ELF-1 (cell line): ENCODE data around the gene SPTBN1.

Experiments used
- DNase-seq: peaks from one replicate; pipeline ENCODE4 v3.0.0-alpha.2; 2016; ENCODE audit warnings: low read depth, low spot score

The SPTBN1 gene

DNA sequence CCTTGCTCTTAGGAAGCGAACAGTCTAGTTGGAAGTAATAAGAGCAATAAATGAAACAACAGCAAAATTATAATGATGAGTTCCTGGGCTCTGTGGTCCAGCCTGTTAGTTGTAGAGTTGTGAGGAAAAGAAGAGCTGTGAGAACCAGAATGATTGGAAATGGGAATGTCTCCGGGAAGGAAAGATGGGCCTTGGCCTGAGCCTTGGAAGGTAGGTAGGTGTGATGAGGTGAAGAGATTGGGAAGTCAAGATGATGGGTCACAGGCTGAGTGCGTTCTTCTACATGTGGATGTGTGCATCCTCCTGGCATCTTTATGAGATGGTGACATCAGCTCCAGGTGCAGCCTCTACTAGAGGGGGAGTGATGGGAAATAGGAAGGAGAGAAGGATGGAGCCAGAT lies 152.1 kb downstream of the SPTBN1 start:
- no peak for DNase-seq

DNA sequence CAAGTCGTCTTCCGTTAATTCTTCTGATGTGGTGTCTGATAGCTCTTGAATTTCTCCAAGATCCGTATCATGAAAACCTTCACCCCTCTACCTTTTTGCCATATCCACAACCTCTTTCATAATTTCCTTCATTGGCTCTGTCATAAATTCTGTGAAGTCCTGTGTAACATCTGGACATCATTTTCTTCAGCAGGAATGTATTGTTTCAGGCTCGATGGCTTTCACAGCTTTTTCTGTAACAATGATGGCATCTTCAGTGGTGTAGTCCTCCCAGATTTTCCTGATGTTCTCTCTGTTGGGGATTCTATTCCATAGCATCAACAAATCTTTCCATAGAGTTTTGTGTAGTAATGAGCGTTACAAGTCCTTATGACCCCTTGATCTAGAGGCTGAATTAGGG lies 153.1 kb downstream of the SPTBN1 start:
- DNase-seq, result no peak

DNA sequence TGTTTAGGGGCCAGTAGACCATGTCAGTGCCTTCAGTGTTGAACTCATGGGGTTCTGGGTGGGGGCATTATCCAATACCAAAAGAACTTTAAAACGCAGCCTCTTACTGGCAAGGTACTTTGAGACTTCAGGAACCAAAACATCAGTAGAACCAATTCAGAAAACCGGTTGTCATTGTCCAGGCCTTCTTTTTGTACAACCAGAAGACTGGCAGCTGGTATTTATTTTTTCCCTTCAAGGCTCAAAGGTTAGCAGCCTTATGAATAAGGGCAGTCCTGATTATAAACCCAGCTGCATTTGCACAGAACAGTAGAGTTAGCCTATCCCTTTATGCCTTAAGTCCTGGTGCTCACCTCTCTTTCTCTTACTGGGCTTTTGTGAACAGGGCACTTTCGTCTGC lies 153.5 kb downstream of the SPTBN1 start:
- no peak for DNase-seq

DNA sequence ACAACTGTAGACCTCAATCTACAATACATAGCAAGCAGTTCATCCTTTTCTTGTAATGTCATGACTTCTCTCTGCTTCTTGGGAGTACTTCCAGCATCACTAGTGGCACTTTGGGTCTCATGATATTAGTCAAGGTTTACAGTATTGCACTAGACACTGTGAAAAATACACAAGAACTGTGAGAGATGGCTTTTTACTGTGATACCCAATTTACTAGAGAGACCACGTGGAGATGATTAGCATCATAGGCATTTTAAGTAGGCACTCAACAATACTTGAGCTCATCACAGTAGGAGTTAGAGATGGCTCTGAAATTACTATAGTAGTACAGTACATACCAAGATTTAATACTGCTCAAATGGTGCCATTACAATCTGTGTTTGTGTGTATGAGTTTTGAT lies 154.6 kb downstream of the SPTBN1 start:
- DNase-seq, result no peak

DNA sequence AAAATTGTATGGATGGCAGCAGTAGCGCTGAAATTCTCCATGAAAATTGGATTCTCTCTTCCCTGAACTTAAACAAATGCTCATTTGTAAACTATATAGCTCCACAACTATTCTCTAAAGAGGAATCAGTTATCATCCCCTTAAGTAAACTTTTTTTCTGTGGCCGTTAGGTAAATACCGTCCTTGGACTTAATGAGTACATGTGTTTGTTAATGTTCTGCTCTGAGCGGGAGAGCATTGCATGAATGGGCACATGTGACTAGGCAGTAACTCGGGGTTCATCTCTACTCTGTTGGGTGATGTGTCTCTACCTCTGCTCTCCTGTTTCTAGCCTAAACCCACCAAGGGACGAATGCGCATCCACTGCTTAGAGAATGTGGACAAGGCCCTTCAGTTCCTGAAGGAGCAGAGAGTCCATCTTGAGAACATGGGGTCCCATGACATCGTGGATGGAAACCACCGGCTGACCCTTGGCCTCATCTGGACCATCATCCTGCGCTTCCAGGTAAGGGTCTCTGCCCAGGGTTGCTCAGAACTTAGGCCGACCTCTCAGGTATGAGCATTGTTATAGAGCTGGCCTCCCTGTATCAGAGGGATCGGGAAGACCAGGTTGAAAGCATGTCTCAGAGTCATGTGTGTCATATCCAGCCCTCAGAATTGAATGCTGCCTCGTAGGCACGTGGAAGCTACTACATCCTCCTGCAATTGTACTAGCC lies 155.9 kb downstream of the SPTBN1 start:
- DNase-seq, result no peak

DNA sequence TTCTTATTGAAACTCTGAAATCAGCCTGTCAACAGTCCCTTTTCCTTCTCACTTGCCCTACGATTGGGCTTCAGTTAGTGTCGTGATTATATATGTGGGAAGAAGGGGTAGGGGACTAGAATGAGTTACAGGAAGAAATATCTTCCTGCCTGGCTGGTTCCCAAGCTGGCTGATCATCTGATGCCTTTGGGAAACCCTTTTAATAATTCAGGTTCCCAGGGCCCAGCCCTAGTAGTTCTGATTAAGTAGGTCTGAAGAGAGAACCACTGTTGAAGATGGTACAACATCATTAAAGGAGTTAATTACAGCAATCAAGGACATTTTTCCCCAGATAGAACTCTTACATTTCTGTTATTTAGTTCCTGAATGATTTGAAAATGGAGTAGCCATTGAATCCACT lies 157.3 kb downstream of the SPTBN1 start:
- DNase-seq, result no peak

DNA sequence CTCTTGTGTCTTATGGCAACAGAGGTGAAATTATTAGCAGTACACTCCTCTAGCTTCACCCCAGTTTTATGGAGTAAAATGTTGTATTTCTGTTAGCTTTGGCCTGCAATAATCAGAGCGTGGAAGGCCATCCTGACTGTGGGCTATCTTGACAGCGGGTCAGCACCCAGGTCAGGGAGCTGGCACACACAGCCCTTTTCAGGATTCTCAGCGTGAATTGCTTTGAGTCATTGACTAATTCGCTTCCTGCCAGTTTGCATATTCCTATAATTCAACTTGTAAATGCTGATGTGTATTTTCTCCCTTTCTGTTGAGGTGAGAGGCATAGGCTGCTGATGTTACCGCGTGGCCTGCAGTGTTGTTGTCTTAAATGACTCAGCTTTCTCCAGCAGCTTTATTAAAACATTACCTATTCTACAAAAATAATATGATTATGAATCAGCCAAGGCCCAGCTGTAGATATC lies 157.7 kb downstream of the SPTBN1 start:
- no peak for DNase-seq

DNA sequence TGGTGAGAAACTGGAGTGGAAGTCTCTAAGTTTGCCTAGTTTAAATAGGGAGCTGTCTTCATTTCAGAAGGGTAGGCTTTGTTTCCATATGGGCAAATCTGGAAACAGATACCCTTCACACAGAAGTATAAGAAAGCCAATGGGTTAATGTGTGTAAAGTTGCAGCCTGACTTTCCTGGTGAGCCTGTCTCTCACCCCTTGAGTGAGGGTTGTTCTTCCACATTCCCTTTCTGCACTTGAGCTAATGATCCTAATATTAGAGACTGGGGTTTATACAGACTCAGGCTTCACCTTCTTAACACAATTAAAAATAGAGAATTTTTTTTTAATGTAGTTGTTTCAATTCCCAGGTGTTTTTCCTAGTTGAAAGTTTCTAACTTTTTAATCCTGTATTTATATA lies 158.7 kb downstream of the SPTBN1 start:
- DNase-seq, result no peak

DNA sequence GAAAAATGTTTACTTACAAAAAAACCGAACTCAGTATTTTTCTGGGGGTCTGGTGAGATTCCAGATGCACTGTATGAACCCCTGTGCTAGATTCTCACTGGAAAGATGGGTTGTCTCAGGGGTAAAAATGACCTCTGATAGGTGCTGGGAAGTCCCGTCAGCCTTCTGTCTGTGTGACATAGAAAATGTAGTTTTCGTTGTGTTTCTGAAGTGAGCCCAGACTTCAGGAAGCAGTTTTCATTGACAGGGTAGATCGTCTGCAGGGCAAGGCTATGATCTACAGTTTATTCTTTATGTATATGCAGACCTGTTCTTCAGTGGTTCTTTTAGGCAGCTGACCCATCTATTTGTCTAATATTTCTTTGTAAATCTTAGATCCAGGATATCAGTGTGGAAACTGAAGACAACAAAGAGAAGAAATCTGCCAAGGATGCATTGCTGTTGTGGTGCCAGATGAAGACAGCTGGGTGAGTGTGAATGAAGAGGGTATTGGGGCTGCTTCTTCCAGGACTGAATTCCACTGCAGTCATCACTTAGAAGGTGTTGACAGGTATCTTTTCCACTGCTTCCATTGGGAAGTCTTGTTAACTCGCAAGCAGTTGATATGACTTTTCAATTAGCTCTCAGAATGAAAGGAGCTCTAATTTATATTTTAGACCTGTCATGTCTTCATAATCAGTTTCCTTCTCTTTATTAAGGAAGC lies 159.9 kb downstream of the SPTBN1 start:
- no peak for DNase-seq

DNA sequence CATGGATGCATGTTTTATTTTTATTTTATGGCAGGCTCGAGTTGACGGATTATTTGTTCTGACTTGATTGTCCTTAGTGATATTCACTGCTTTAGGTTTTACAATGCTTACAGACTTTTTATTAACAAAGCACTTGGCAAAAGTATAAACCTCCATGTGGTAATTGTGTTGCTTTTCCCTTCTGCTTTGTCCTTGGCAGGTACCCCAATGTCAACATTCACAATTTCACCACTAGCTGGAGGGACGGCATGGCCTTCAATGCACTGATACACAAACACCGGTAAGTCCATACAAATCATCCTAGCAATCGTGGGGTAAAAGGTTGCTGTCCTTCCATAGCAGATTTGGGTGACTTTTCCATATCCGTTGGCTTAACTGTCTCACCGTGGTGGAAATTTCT lies 161.3 kb downstream of the SPTBN1 start:
- DNase-seq, result no peak

DNA sequence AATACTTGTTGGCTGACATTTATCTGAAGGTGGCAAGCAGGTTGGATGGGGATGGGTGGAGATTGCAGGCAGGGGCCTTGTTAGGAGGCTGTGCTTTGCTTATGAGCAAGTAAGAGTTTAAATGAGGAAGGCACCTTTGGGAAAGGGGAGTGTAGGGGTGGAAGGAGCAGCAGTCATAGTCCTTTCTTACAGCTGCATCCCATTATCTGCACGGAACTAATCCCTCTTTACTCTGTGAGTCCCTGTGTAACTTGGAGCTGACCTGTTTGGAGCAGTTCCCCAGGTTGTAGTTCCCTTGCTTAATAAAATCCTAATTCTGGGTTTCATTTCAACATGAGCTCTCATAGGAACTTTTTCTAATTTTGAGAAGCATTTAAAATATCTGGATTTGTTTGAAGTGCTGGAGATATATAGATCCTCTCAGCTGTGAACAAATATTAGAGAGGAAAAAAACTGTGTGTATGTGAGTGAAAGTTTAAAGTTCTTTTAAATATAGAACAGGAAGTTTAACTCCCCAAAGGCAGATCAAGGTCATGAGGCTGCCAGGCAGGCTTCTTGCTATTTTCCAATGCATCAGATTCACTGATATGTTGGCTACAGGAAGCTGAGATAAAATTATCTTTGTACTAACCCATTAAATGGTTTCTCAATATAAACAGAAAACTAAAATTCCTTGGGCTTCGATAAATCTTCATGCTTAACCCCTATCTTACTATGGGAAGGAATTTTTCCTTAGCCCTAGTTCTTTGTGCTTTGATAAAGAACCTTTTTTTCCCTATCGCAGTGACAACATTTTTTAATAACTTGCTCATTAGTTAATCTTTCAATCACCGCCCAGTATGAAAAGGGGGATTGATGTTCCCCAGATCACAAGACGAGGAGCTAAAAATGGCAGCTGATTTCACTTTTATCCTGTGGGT lies 162.8 kb downstream of the SPTBN1 start:
- no peak for DNase-seq

DNA sequence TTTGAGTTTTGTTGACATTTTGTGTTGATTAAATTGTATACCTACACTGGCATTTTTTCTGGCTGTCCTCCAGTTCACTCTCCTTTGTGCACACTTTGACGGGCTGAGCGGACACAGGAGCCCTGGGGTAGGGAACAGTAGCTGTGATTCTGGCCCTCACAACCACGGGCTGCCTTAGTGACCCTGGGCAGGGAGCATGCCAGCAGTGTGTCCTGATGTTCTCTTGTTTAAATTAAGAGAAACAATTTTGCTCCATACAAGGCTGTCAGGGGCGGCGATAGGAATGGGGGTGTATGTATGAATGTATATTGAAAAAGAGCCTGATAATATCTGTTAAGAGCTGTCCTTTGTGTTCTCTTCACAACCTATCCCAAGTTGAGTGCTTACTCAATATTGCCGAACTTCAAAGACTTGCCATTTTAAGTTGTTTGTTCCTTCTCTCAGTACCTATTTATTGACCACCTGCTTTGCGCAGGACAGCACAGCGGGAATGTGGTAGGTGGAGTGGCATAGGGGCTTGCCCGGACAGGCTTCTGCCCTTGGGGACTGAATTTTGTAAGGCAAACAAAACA lies 163.6 kb downstream of the SPTBN1 start:
- no peak for DNase-seq

DNA sequence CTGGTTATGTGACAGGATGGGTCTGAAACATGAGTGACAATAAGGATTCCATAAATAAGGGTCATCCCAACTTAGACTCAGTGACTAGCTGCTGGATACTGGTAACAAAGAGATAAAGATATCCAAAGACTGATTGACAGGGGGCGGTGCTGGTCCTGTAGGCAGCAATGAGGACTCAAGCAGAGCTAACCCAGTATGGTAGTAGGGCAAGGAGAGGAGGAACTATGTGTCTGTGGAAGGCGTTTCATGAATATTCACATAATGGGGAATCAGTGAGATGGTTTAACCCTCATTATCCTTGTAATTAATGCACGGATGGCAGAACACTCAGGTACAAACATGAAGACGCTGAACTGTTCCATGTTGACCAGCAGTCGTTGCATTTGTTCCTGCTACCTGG lies 164.8 kb downstream of the SPTBN1 start:
- DNase-seq, result no peak

DNA sequence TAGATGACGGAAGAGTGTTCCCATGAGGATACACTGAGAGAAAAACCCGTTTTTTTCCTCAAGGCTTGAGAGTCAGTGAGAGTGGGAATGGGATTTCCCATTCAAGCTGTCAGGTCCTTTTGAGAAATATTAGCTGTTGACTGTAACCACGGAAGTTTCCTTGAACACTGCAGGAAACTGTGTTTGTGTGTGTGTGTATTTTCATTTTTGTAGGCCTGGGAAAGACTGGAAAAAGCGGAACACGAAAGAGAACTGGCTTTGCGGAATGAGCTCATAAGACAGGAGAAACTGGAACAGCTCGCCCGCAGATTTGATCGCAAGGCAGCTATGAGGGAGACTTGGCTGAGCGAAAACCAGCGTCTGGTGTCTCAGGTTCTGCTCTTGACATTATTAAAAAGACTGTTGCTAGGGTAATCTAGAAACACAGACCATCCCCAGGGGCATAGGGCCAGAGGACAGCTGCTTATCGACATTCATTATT lies 168.5 kb downstream of the SPTBN1 start:
- DNase-seq, result no peak

DNA sequence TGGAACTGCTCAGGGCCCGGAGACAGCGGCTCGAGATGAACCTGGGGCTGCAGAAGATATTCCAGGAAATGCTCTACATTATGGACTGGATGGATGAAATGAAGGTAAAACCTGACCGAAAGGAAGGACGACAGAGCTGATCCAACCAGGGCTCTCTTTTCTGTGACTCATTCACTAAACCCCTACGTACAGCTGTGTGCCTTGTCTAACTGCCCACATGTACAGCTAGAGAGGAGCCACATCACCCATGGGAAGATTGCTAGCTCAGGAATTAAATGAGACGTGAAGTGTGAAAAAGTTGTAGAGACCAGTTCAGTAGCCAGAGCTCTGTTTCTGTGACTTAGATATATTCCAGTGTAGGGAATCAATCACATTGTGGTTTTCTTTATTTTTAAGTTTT lies 170.0 kb downstream of the SPTBN1 start:
- DNase-seq, result no peak

DNA sequence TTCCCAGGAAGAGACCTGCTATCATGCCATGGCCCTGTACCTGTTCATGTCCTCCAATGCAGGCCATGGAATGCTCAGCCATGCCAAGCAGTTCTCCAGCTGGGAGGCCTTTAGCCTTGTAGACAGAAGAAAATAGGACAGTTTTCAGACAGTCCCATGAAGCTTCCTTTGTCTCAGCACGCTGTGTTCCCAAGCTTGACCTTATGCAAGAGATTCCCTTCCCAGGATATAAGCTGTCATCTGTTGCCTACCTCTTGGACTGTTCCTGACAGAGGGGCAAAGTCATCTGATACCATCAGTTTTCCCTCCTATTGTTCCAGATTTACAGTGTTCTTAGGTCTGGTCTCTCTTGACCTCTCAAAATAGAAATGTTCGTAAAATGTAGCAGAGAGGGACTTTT lies 170.8 kb downstream of the SPTBN1 start:
- no peak for DNase-seq

DNA sequence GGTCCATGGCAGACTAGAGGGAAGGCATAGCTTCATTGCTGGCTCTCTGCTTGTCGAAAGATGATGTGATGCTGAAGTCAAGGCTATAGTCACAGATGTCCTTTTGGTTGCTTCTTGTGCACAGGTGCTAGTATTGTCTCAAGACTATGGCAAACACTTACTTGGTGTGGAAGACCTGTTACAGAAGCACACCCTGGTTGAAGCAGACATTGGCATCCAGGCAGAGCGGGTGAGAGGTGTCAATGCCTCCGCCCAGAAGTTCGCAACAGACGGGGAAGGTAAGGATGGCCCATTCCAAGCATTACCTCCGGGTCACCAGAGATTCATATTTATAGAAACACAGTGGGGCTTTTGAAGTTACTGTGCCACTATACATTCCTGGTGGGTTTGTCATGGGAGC lies 171.8 kb downstream of the SPTBN1 start:
- DNase-seq, result no peak

DNA sequence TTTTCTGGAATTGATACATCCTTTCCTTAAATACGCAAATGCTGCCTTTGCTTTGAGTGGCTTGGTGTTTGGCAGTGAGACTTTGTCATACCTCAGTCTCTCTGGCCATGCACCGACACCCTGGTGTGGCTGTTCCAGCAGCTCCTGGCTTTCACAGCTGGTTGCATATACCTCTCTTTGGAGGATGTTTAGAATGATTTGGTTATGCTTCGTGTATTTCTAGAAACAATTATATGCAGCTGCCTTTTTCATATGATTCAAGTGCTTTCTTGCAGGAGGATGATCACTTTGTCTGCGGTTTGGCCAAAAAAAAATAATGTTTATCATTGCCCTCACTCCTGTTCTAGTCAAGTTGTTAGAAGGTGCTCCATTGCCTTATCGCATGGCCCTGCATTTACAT lies 172.3 kb downstream of the SPTBN1 start:
- no peak for DNase-seq

DNA sequence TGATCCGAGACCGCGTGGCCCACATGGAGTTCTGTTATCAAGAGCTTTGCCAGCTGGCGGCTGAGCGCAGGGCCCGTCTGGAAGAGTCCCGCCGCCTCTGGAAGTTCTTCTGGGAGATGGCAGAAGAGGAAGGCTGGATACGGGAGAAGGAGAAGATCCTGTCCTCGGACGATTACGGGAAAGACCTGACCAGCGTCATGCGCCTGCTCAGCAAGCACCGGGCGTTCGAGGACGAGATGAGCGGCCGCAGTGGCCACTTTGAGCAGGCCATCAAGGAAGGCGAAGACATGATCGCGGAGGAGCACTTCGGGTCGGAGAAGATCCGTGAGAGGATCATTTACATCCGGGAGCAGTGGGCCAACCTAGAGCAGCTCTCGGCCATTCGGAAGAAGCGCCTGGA lies 172.8 kb downstream of the SPTBN1 start:
- DNase-seq, result no peak

DNA sequence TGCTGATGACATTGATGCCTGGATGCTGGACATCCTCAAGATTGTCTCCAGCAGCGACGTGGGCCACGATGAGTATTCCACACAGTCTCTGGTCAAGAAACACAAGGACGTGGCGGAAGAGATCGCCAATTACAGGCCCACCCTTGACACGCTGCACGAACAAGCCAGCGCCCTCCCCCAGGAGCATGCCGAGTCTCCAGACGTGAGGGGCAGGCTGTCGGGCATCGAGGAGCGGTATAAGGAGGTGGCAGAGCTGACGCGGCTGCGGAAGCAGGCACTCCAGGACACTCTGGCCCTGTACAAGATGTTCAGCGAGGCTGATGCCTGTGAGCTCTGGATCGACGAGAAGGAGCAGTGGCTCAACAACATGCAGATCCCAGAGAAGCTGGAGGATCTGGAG lies 173.3 kb downstream of the SPTBN1 start:
- DNase-seq, result no peak

DNA sequence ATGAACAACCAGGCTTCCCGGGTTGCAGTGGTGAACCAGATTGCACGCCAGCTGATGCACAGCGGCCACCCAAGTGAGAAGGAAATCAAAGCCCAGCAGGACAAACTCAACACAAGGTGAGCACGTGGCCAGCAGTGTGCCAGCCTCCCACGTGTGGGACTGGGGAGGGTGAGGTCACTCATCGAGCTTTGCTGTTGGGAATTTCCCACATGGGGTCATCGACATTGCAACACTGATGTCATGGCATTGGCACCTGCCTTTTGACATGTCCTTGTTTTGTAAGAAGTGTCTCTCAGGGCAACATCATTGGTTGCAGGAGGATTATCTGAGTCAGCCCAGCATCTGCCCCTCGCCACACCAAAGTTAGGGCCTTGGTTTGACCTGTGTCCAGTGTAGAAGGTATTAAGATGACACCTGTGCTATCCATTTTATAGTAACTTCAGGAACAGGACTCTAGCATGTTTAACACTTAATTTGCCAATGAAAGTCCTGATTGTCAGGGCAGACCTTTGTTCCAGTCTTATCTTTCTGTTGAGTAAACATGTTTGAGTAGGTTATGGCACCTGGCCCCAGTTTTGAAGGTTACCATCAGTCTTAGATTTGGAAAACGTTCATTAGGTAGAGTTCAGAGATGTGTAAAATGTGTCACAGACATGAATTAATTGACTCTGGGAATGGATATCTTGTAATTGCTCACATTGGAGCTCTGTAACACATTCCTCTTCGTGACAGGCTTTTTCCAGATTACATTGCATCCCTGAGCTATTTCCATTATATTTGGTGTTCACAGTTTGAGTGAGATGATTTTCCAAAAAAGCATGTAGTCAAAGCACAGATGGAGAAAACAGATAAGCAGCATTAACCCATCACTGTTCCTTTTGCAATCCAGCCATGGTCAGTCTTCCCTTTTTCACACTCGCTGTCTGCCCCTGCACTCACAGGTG lies 174.1 kb downstream of the SPTBN1 start:
- no peak for DNase-seq
